SKM-1 treated with dmso at 0.1 percent for 144 hours (cell line): ENCODE results near the gene CD6.

Source experiments
- DNase-seq: peaks from one replicate; lab custom pipeline; 2025; ENCODE audit not compliant: unreplicated experiment; lab: John Stamatoyannopoulos, UW

Gene CD6

DNA sequence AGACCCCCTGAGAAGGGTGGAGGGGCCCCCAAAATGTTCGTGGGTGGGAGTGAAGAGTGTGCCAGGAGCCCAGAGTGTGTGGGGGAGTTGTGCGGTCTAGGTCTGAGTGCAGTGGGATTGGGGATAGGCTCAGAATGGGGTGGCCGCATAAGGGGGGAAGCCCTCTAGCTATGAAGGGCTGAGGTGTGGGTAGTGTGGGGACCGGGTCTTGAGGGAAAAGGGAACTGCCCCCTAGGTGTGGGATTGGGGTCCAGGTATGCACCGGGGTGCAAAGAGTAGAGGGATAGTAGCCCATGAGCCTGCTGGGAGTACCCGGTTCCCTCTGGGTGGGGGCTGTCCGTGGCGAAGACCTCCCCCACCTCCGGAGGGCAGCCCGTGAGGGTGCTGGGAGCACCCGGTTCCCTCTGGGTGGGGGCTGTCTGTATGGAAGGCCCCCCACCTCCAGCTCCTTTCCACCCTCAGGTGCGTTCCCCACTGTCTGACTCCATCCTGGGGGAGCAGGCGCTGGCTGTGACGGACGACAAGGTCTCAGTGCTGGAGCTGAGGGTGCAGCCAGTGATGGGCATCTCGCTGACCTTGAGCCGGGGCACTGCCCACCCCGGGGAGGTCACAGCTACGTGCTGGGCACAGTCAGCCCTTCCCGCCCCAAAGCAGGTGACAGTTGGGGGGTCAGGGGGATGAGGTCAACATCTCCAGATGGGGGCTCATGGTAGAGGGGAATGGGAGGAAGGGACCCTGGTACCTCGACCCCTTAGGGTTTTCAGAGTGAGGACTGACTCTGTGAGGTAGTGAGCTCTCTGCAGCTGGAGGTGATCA lies 36.5 kb upstream of the CD6 start:
- DNase-seq = no peak

DNA sequence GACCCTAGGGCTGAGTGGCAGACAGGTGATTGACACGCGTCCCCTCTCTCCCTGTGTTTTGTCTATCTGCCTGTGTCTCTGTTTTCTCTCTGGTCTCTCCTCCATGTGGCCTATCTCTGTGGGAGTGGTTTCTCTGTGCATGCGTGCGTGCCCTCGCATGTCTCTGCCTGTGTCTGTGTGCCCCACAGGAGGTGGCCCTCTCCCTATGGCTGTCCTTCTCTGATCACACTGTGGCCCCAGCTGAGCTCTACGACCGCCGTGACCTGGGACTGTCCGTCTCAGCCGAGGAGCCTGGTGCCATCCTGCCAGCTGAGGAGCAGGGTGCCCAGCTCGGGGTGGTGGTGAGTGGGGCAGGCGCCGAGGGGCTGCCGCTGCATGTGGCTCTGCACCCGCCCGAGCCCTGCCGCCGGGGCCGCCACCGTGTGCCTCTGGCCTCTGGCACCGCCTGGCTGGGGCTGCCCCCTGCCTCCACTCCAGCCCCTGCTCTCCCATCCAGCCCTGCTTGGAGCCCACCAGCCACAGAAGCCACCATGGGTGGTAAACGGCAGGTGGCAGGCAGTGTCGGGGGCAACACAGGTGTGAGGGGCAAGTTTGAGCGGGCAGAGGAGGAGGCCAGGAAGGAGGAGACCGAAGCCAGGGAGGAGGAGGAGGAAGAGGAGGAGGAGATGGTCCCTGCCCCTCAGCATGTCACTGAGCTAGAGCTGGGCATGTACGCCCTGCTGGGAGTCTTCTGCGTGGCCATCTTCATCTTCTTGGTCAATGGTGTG lies 35.6 kb upstream of the CD6 start:
- no peak for DNase-seq

DNA sequence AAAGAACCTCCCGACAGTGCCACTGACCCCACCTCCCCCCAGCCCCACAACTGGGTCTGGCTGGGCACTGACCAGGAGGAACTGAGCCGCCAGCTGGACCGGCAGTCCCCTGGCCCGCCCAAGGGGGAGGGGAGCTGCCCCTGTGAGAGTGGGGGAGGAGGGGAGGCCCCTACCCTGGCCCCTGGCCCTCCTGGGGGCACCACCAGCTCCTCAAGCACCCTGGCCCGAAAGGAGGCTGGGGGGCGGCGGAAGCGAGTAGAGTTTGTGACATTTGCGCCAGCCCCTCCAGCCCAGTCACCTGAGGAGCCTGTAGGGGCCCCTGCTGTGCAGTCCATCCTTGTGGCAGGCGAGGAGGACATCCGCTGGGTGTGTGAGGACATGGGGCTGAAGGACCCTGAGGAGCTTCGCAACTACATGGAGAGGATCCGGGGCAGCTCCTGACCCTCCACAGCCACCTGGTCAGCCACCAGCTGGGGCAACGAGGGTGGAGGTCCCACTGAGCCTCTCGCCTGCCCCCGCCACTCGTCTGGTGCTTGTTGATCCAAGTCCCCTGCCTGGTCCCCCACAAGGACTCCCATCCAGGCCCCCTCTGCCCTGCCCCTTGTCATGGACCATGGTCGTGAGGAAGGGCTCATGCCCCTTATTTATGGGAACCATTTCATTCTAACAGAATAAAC lies 34.9 kb upstream of the CD6 start:
- no peak for DNase-seq

DNA sequence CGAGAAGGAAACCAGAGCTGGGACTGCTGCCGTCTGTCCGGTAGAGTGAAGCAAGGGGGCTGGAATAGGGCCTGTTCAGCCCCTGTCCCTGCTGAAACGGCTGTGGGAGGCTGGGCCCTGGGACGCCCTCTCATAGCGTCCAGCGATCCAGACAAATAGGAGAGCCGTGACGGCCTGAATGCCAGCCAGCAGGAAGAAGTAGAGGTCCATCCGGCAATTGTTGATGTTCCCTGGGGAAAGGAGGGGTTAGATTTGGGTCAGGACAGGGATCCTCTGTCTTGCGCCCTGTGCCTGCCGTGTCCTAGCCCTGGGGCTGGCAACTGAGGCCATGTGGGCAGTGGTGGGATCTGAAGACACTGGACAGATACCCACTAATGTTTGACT lies 34.3 kb upstream of the CD6 start:
- DNase-seq = no peak

DNA sequence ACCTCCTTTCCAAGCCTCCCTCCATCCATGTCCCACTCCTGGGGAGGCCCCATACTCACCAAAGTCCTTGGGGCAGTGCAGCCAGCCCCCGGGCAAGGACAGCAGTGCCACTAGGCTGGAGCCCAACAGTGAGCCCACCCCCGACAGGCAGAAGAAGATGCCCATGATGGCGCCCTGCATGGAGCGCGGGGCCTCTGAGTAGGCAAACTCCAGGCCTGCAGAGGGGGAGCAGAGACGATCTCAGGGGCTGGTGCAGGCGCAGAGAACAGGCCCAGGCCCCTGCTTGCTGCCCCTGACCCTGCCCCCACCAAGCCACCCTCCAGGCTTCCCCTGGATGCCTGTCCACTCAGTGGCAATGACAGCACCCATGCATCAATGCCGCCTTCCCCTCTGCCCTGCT lies 33.7 kb upstream of the CD6 start:
- DNase-seq = no peak

DNA sequence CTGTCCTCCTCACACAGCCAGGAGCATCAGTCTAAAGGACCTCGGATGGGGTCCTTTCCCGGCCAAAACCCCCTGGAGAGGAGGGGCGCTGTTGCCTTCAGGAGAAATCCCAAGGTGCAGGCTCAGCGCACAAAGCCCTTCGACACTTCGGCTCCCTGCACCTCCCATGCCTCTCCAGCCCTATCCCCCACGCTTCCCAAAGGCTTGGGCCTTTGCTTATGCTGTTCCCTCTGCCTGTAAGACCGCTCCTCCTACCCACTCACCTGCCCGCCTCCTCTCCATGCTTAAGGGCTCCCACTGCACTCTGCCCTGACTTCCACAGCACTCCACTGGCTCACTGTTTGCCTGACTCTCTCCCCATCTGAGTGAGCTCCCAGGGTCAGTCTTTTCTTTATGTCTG lies 33.0 kb upstream of the CD6 start:
- no peak for DNase-seq

DNA sequence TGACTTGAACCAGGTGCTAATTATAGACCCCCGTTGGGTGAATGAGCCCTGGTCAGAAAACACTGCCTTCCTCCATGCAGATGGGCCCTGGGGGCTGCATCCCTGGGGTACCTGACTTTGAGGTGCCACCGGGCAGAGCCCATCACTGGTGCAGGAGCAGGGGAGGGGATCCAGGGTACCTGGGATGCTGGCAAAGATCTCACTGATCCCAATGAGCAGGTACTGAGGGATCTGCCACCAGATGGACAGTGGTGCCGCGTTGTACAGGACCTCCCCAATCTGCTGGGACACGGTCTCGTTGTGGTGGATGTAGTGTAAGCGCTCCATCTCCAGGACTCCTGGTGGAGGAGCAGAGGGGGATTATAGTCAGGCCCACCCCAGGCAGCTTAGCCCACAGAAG lies 32.2 kb upstream of the CD6 start:
- DNase-seq = no peak

DNA sequence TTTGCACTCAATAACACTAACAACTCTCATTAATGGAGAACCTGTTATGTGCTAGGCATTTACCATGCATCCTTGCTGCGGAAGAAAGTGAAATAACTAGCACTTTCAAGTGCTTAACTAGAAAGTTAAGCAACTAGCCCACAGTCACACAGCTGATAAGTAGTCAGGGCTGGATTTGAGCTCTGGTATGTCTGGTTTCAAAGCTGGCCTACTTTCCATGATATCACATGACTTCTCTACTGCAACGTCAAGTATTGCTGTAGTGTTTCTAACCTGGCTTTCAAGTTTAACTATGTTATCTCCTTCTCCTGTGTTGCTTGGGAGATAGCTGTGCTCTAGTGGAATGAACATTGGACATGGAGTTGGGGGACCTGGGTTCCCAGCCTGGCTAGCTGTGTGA lies 31.6 kb upstream of the CD6 start:
- no peak for DNase-seq

DNA sequence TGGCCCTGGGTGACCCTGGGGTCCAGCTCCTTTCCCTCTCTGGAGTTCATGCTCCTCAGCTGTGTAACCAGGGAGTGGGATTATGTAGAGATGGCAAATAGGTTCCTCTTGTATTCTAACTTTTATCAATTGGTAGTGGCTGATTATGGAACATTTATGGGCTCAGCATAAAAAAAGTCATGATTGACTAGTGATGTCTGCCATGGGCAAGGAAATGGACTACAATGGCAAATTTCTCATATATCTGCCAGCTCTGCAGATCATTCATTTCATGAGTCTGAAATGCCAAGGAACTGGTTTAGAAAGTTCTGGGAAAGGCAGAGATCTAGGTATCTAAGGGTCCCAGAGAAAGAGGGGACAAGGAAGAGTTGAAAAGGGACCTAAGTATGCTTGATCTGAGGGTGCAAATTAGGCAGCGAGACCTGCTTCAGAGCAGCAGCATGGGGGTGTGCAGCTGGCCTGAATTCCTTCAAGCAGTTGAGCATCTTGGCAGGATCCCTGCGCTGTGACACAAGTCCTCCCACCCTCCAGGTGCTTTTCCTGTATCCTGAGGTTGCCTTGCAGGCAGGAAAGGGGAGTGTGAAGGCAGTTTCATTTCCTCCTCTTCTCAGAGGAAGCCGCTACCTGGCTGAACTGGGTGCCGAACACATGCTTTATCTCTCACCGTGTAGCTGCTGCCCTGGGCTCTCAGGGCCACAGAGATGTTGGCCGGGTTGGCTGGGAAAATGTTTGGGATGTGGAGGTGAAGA lies 29.9 kb upstream of the CD6 start:
- no peak for DNase-seq

DNA sequence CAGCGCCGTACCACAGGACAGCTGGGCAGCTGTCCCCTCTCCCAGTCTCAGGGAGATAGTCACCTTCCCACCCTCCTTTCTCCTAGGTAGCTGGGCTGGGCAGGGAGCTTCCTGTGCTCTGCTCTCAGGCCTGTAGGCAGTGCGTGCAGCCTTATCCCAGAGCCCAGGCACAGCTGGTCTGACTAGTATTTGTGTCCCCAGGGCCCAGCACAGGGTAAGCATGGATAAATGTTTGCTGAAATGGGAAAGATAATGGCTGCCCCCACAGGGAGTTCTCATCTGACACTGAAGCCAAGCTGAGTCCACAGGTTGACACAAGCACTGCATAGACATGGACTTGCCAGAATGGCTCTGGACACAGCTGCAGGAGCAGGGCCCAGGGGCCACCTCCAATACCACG lies 29.3 kb upstream of the CD6 start:
- DNase-seq = no peak

DNA sequence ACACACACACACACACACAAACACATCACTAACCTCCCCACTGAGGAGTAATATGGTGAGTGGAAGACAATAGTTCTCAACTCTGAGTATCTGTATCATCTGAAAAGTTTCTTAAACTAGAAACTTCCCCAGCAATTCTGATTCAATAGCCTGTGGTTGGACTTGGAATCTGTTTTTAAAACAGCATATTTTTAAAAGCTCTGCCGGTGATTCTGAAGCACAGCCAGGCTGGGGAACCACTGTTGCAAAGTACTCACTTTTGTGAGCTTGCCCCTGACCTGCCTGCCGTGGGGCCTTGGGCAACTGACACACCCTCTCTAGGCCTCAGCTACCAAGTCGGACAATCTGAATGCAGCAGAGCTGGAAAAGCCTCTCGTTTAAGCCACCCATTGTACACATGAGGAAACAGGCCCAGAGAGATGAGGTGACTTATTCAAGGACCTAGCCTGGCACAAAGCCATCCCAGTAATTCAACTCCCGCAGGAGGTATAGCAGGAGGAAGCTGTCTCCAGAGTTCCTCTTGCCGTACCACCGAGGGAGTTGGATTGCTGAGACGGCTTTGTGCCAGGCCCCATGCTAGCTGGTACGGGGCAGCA lies 28.4 kb upstream of the CD6 start:
- no peak for DNase-seq

DNA sequence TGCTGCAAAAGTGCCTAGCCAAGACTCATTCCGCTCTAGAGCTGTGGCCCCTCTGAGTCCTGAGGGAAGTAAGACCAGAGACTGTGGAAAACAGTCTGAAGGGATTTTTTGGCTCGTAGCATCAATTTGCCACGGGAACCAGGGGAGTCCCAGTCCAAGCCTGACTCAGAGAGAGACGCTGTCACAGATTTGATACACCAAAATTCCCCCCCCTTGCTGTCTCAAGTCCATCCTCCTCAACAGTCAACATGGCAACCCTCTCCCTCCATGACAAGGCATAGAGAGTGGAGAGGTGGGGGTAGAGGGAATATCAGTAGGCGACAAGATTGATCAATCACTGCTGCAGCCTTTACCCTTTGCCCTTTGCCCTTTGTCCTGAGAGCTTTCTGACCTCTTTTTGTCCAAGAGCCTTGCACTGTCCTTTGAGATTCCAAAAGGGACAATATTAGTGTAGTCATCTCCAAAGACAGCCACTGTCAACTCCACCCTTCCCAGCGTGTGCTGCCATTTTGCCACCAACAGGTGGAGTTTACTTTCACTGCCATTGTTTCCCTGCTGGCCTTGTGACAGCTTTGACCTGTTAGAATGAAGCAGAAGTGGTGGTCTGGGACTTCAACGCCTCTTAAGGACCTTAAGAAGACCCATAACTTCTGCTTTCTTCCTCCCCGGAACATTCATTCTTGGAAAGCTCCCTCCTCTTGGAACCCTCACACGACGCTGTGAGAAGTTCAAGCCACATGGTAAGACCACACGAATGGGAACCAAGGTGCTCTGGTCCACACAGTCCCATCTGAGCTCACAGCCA lies 26.8 kb upstream of the CD6 start:
- DNase-seq = peak; percentile 41

DNA sequence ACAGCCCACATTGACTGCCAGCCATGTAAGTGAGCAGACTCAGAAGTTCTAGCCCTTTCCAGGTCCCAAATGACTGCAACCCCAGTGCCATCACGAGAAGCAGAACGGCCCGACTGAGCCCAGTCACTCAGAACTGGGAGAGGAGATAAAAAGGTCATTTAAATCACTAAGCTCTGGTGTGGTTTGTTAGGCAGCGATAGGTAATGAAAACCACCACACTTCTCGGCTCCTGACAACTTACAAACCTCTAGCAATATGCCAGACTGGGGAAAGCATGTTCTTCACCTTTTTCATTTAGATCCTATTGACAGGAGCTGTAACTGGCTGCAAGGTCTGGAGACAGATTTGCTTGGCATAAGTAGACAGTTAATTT lies 26.2 kb upstream of the CD6 start:
- no peak for DNase-seq

DNA sequence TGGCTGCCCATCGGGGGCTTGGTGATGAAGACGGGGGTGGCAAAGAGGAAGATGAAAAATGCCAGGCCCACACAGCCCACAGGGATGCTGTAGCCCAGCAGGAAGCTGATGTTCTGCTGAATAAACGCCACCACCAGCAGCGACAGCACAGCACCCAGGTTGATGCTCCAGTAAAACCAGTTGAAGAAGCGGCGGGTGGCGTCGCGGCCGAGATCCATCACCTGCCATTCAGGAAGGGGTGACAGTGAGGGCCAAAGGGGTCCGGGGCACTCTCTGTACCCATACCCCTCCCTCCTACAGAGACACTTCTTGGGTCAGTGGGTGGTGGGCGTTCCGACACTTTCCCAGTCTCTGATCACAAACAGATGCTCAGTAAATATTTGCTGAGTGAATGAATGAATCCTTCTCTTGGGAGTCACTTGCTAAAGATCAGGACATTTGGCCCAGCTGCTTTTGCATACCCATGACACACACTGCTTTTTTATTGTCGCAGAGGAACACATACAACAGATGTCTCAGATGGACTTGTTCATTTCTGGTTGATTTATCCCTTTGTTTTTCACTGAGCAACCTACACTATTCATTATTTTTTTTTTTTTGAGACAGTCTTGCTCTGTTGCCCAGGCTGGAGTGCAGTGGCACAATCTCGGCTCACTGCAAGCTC lies 24.7 kb upstream of the CD6 start:
- no peak for DNase-seq

DNA sequence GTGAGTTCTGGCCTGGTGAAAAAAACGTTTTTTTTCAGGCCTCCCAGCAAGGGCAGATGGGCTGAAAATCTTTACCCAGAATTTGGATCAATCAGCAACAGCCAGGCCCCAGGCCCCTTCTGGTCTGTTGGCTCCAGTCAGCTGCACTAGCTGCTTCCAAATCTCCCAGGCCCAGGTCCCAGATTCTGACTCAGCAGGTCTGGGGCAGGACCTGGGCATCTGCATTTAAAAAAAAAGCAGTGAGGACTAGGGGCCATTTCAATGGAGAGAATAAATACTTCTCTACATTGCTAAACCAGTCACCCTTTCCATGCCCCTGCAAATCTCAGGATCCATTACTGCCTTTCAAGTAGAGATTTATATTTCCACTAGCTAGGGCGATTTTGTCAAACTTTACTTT lies 23.8 kb upstream of the CD6 start:
- DNase-seq = no peak

DNA sequence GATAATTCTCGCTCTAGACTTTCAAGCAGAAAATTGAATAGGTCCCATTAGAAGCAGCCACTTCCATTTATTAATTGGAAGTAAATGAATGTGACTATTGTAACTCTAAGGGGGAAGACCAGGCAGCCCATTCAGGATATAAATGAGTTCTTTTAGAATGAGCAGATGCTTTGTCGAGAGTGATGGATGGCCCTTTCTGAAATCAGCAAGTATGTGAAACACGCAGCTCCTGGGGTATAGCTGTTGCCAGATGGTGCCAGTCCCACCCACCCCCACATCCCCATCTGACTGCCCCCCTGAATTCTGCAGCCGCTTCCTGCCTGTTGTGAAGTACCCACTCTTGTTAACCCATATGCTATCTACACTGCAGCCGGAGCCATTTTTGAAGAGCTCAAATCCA lies 23.2 kb upstream of the CD6 start:
- no peak for DNase-seq

DNA sequence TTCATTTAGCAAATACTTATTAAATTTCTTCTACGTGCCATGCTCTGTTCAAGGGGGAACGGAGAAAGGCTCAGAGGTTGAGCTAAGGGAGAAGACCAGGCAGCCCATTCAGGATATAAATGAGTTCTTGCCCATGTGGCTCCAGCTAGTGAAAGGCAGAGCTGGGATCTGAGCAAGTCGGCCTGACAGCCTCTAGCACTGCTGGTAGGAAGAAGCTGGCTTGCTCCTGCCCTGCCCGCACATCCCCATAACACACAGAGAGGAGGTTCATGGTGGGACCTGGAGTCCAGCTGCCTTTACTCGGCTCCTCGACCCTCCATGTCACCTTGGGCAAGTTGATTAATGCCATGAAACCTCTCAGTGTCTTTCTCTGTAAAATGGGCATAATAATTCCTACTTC lies 21.5 kb upstream of the CD6 start:
- DNase-seq = no peak

DNA sequence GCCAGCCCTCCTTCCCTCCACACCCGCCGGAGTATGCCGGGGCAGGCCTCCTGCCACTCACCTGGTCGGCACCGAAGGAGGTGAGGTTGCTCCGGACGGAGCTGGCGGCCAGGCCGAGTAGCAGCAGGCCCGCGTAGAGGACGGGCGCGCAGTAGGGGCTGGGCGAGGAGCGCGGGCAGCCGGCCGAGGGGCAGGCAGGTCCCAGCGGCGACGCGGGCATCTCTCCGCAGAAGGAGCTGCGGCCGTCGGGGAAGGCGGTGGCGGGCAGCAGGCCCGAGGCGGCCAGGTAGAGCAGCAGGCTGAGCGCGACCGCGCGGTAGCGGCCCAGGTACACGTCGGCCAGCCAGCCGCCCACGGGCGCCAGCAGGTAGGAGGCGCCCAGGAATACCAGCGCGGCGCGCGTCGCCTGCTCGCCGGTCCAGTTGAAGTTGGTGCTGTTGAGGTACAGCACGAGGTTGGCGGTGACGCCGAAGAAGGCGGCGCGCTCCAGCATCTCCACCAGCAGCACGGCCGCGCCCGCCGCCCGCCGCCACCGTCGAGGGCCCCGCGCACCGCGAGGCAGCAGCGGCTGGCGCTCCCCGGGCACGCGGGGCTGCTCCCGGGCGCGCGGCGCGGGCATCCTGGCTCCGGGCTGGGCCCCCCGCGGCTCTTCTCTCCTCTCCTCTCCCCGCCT lies 20.4 kb upstream of the CD6 start:
- no peak for DNase-seq

DNA sequence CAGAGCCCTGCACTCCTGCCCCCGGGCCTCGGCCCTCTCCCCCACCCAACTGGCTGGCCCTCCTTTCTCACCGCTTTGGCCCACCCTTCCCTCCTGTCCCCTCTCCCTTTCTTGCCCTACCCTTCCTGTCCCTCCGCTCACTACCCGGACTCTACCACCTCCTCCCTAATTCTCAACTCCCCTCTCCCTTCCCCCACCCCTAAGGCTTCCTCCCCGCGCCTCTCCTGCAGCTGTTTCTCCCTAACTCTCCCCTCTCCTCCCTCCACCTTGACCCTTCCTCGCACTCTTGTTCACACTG lies 19.9 kb upstream of the CD6 start:
- no peak for DNase-seq
